Uterus (tissue), 4 donors: Measurements from ENCODE around the gene BICD1. TPM values are rescaled to one million over a fixed set of nuclear protein-coding genes. Genes with fewer than 3 reads are reported as not detected.

Experiments used
- DNase-seq, 2 donors: peaks; one replicate each; pipeline ENCODE4 v3.0.0-alpha.2; 2019 to 2020
- H3K27ac ChIP-seq, 2 donors: fragments of 200-600 bp; sonication (generic); 1 replicate in 1 of 2; 2 replicates in 1 of 2; pipeline ENCODE4 v1.5.1; 2016 to 2018
- H3K27me3 ChIP-seq, 2 donors: fragments of 200-600 bp; sonication (generic); one replicate each; pipeline ENCODE4 v1.5.1; 2018 to 2019; ENCODE audit warnings: control low read depth in 1 of 2
- H3K36me3 ChIP-seq, 2 donors: fragments of 200-600 bp; sonication (generic); one replicate each; pipeline ENCODE4 v1.5.1; 2019; ENCODE audit warnings: control low read depth in 1 of 2
- H3K4me1 ChIP-seq, 2 donors: fragments of 200-600 bp; sonication (generic); one replicate each; pipeline ENCODE4 v1.5.1; 2018 to 2019; ENCODE audit warnings: control low read depth in 1 of 2
- H3K4me3 ChIP-seq, 2 donors: fragments of 200-600 bp; sonication (generic); 1 replicate in 1 of 2; 2 replicates in 1 of 2; pipeline ENCODE4 v1.5.1; 2018 to 2019; ENCODE audit warnings: mild to moderate bottlenecking in 1 of 2
- H3K9me3 ChIP-seq, 2 donors: fragments of 200-600 bp; sonication (generic); one replicate each; pipeline ENCODE4 v1.5.1; 2019; ENCODE audit warnings: control low read depth in 1 of 2
- CTCF ChIP-seq, 4 experiments: fragments of 200-600 bp in 2 of 4; fragments of 450-650 bp in 2 of 4; sonication (generic) in 2 of 4; IDR thresholded peaks; one replicate each; pipeline ENCODE4 v1.5.1; 2016 to 2019; ENCODE audit warnings: antibody characterized with exemption in 4 of 4, mild to moderate bottlenecking in 2 of 4, moderate library complexity in 1 of 4
- POLR2A ChIP-seq, 2 donors: fragments of 450-650 bp; IDR thresholded peaks; one replicate each; pipeline ENCODE4 v1.6.1; 2016; ENCODE audit warnings: antibody characterized with exemption in 2 of 2, mild to moderate bottlenecking in 1 of 2, moderate library complexity in 1 of 2
- intact Hi-C: fragments of 100-400 bp; cut with DNase I; formaldehyde crosslinking; loops from one replicate; pipeline ENCODE4 v1.15.1; 2023; ENCODE audit warnings: low total_unique reads
- total RNA-seq, 4 donors: library from RNA; depleted of rRNA in 3 of 4; stranded (reverse); fragments of >200 nt in 3 of 4; gene quantifications; one replicate each; pipeline versions ENCODE4 v1.1.0 to v1.2.4, GENCODE V29; 2014 to 2023
- donor health status: DM: yes; HTN: yes; CAD: no.

The BICD1 gene
- total RNA-seq, 4 donors from 2014 or later = 19.4 to 219 (median 40.9) TPM

GRCh38 chr12:32309811-32310736 lies 203.4 kb downstream of the BICD1 start:
- Histone ChIP-seq H3K4me1 (no peaks in the 10 kb centered on the region), H3K9me3 (no peaks in the 10 kb centered on the region), H3K4me3 (no peak overlapping the region), H3K27ac (no peak overlapping the region), H3K36me3 (no peaks in the 10 kb centered on the region), H3K27me3 (no peaks in the 10 kb centered on the region)
- intact Hi-C loops = loop anchor here (10.0 kb wide), 1 partner anchor 255 kb away; no protein-coding TSS in a partner anchor
- no peak for DNase-seq
- TF ChIP-seq CTCF (IDR thresholded peaks at IDR 0.05) (no peak), POLR2A (IDR thresholded peaks at IDR 0.05) (no peak)

- TF ChIP-seq POLR2A (IDR thresholded peaks at IDR 0.05) (no peak), CTCF (IDR thresholded peaks at IDR 0.05) (peak; percentile 59 to 64 (median 62))
- Histone ChIP-seq H3K4me1 (no peaks in the 10 kb centered on the region), H3K36me3 (no peaks in the 10 kb centered on the region), H3K27ac (peak overlapping the region; percentile 5 to 61), H3K9me3 (no peaks in the 10 kb centered on the region), H3K27me3 (no peaks in the 10 kb centered on the region), H3K4me3 (no peak overlapping the region)
- intact Hi-C loops = no loop called here
- DNase-seq = no peak
Measured at GRCh38 chr12:32312049-32312670, 205.5 kb downstream of the BICD1 start.

- TF ChIP-seq CTCF (IDR thresholded peaks at IDR 0.05) (no peak), POLR2A (IDR thresholded peaks at IDR 0.05) (no peak)
- intact Hi-C loops = no loop called here
- H3K27ac ChIP-seq = no peak overlapping the region
- H3K27me3 ChIP-seq = no peaks in the 10 kb centered on the region
- H3K4me1 ChIP-seq = no peaks in the 10 kb centered on the region
- no peaks in the 10 kb centered on the region for H3K36me3 ChIP-seq
- H3K4me3 ChIP-seq = no peak overlapping the region
- no peak for DNase-seq
- no peaks in the 10 kb centered on the region for H3K9me3 ChIP-seq
Measured at GRCh38 chr12:32322354-32322753, 215.7 kb downstream of the BICD1 start.

GRCh38 chr12:32331133-32331532 lies 224.5 kb downstream of the BICD1 start:
- Histone ChIP-seq H3K4me1 (no peaks in the 10 kb centered on the region), H3K36me3 (no peaks in the 10 kb centered on the region), H3K9me3 (no peaks in the 10 kb centered on the region), H3K4me3 (no peak overlapping the region), H3K27me3 (no peaks in the 10 kb centered on the region), H3K27ac (no peak overlapping the region)
- DNase-seq = no peak
- intact Hi-C loops = no loop called here
- TF ChIP-seq POLR2A (IDR thresholded peaks at IDR 0.05) (no peak), CTCF (IDR thresholded peaks at IDR 0.05) (no peak)

- Histone ChIP-seq H3K27ac (no peak overlapping the region), H3K4me1 (no peaks in the 10 kb centered on the region), H3K9me3 (no peaks in the 10 kb centered on the region), H3K27me3 (no peaks in the 10 kb centered on the region), H3K36me3 (no peaks in the 10 kb centered on the region), H3K4me3 (no peak overlapping the region)
- TF ChIP-seq CTCF (IDR thresholded peaks at IDR 0.05) (no peak), POLR2A (IDR thresholded peaks at IDR 0.05) (no peak)
- DNase-seq = no peak
- intact Hi-C loops = no loop called here
Measured at GRCh38 chr12:32332446-32332845, 225.8 kb downstream of the BICD1 start.
